ENCODE results near the gene B4GALNT2. TPM values are rescaled to one million over a fixed set of nuclear protein-coding genes. Genes with fewer than 3 reads are reported as not detected.

The B4GALNT2 gene
- polyA plus RNA-seq, 5 donors = 0.41 to 0.76 (median 0.72) TPM

- DNase-seq = peak; percentile 43 to 57
Observed at GRCh38 chr17:49210158-49211029, 77.8 kb downstream of the B4GALNT2 start, which contains the start of the genes ABI3 and GNGT2. Gene ABI3 (plus strand): TSS chr17:49210707. CDS start chr17:49210725, 18 bp downstream. Gene GNGT2 (minus strand): TSS chr17:49210574. CDS start chr17:49207422, 3,152 bp downstream.

DNA sequence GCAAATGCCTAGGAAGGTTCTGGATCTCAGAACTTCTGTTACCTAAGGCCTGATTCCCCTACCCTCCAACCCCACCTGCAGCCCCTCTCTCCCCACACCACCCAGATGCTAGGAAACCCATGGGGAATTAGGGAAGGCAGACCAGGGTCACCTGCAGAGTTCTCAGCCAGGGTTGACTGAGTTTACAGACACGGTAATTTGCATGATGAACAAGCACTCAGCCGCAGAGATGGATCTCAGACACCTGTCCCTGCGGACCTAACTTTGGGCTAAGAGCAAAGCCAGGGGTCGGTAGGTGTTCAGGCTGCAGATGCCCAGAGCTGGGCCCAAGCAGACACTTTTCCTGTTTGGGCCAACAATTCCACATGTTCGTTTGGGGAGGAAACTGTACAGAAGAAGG, 80.8 kb downstream of the B4GALNT2 start:
- no peak for DNase-seq

GRCh38 chr17:49213847-49214246, 81.3 kb downstream of the B4GALNT2 start:
- DNase-seq = no peak

GRCh38 chr17:49214676-49215360, 82.2 kb downstream of the B4GALNT2 start:
- DNase-seq = peak in 1 of 2 donors; percentile 14

GRCh38 chr17:49216482-49216881, 83.9 kb downstream of the B4GALNT2 start:
- no peak for DNase-seq

- no peak for DNase-seq
Observed at GRCh38 chr17:49216953-49217650, 84.5 kb downstream of the B4GALNT2 start.

GRCh38 chr17:49217651-49218413, 85.3 kb downstream of the B4GALNT2 start:
- DNase-seq = no peak

GRCh38 chr17:49218941-49219913, 86.7 kb downstream of the B4GALNT2 start:
- DNase-seq = no peak

- no peak for DNase-seq
Observed at GRCh38 chr17:49219987-49220386, 87.4 kb downstream of the B4GALNT2 start.

DNA sequence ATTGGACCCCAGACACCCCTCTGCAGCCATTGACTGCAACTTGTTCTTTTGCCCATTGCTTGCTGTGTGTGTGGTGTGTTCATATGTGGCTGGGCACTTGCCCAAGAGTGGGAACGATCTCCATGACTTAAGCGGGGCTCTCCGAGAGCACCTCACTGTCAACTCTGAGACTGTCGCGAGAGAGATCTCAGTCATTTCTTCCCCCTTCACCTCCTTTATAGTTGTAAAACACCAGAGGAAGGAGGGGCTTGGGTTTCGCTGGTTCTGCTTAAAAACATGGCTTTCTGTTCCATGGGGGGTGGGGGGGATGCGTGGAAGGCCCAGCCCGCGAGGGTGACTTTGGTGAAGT, 90.6 kb downstream of the B4GALNT2 start:
- DNase-seq = no peak

DNA sequence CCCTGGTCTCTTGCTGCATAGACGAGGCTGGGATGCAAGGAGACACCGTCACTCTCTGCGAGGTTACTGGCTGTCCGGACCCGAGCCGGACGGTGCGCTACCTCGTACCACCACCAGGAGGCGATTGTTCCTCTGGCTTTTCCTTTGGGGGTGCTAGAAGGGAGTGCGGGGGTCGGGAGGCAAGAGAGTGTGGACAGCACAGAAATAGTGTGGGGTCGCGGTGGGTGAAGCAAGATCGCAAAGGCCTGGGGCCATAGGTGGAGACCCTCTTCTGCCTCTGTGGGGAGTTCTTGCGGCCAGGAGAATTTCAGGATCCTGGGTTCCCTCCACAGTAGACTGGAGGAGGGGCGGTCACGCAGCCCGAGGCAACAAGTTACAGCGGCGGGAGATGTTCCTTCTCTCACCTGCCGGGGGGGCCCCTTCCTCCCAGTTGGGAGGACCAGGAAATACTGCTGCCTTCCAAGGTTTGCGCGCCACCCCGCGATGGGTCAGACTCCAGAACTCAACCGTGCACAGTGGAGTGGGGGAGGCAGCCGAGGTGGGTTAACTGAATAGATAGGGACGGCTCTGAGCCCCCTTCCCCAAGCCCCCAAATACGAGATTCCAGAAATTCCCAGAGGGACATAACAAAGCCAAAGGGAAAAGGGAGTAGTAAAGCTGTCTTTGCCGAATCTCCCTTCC, 91.1 kb downstream of the B4GALNT2 start:
- peak in 1 of 2 donors; percentile 18 for DNase-seq

GRCh38 chr17:49224198-49224996, 91.8 kb downstream of the B4GALNT2 start:
- no peak for DNase-seq

DNA sequence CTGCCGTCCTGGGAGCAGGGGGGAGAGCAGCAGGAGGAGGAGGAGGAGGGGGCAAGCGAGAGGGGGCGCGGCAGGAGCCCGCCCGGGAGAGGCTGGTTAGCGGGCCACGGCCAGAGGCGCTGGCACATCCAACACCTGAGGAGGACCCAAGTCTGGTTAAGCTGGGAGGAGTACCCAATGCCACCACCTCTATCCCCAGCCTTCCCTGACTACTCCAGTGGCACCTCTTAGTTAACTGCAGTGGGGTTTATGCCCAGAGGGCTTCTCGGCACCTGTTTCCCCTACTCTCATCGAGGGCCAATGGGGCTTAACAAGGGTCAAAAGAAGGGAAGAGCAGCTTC, 92.4 kb downstream of the B4GALNT2 start:
- DNase-seq = no peak

GRCh38 chr17:49225554-49226236, 93.1 kb downstream of the B4GALNT2 start:
- no peak for DNase-seq

Measured in right lung (tissue), 5 donors.